Keratinocyte (primary cell): ENCODE results near the gene C8B. TPM values are rescaled to one million over a fixed set of nuclear protein-coding genes. Genes with fewer than 3 reads are reported as not detected.

Source experiments
- DNase-seq: peaks from one replicate; pipeline ENCODE4 v3.0.0-alpha.2; 2011; ENCODE audit warnings: low read depth, missing footprints, low spot score
- FAIRE-seq: peaks from 2 replicates; lab custom pipeline; 2011; peaks lifted over from hg19 to GRCh38; lab: Jason Lieb, UNC
- H2AFZ ChIP-seq: 2 replicates; pipeline ENCODE4 v1.6.0; 2012; ENCODE audit warnings: low read length, control low read depth, inconsistent platforms; ENCODE audit not compliant: control insufficient read depth
- H3K27ac ChIP-seq: 2 replicates; pipeline ENCODE4 v1.5.1; 2011; ENCODE audit warnings: low read length; ENCODE audit not compliant: control insufficient read depth, insufficient read depth
- H3K27me3 ChIP-seq: 3 replicates; pipeline ENCODE4 v1.6.0; 2011; ENCODE audit warnings: low read length; ENCODE audit not compliant: control insufficient read depth, insufficient read depth; ENCODE audit errors: extremely low read depth
- H3K36me3 ChIP-seq, 2 experiments: 2 replicates in 1 of 2; 3 replicates in 1 of 2; pipeline ENCODE4 v1.5.1; 2011; ENCODE audit warnings: low read length in 2 of 2, mild to moderate bottlenecking in 1 of 2; ENCODE audit not compliant: control insufficient read depth in 2 of 2, insufficient read depth in 2 of 2; ENCODE audit errors: extremely low read depth in 1 of 2
- H3K4me1 ChIP-seq: 3 replicates; pipeline ENCODE4 v1.5.1; 2011; ENCODE audit warnings: low read length; ENCODE audit not compliant: control insufficient read depth, insufficient read depth; ENCODE audit errors: extremely low read depth
- H3K4me2 ChIP-seq: 3 replicates; pipeline ENCODE4 v1.6.0; 2011; ENCODE audit warnings: low read depth, low read length; ENCODE audit not compliant: control insufficient read depth, insufficient read depth; ENCODE audit errors: extremely low read depth
- H3K4me3 ChIP-seq, 3 experiments: fragments of 200-600 bp in 1 of 3; sonication (generic) in 1 of 3; 2 replicates in 2 of 3; 3 replicates in 1 of 3; pipeline ENCODE4 v1.5.1; 2011 to 2016; ENCODE audit warnings: low read length in 3 of 3, mild to moderate bottlenecking in 3 of 3, control low read depth in 2 of 3, inconsistent platforms in 1 of 3, low read depth in 1 of 3, mixed read lengths in 1 of 3, mixed run types in 1 of 3, moderate library complexity in 1 of 3; ENCODE audit not compliant: control insufficient read depth in 2 of 3, insufficient read depth in 2 of 3; ENCODE audit errors: extremely low read depth in 1 of 3
- H3K79me2 ChIP-seq: 2 replicates; pipeline ENCODE4 v1.6.0; 2012; ENCODE audit warnings: low read length; ENCODE audit not compliant: control insufficient read depth, insufficient read depth
- H3K9ac ChIP-seq: 3 replicates; pipeline ENCODE4 v1.6.0; 2011; ENCODE audit warnings: low read length; ENCODE audit not compliant: control insufficient read depth, insufficient read depth; ENCODE audit errors: extremely low read depth
- H3K9me1 ChIP-seq: 3 replicates; pipeline ENCODE4 v1.6.0; 2011; ENCODE audit warnings: low read length; ENCODE audit not compliant: control insufficient read depth, insufficient read depth; ENCODE audit errors: extremely low read depth
- H3K9me3 ChIP-seq: 2 replicates; pipeline ENCODE4 v1.5.1; 2012; ENCODE audit warnings: low read depth, low read length; ENCODE audit not compliant: control insufficient read depth
- H4K20me1 ChIP-seq: 3 replicates; pipeline ENCODE4 v1.6.0; 2011; ENCODE audit warnings: low read length; ENCODE audit not compliant: control insufficient read depth, insufficient read depth; ENCODE audit errors: extremely low read depth
- EZH2 ChIP-seq: IDR thresholded peaks from one replicate; pipeline ENCODE4 v1.6.1; 2012; ENCODE audit warnings: inconsistent platforms, mild to moderate bottlenecking, low read length, moderate library complexity
- dilution Hi-C: fragments of 300-500 bp; cut with MboI; formaldehyde crosslinking; loops from one replicate; pipeline ENCODE4 v1.7.0; 2020; ENCODE audit warnings: low sequenced_read_pairs; ENCODE audit not compliant: extremely low pct_ligation_motif_present
- polyA plus RNA-seq, 5 experiments: library from polyadenylated mRNA; depleted of rRNA in 3 of 5; stranded (reverse) in 3 of 5; stranded (forward) in 1 of 5; unstranded in 1 of 5; fragments of >200 nt; gene quantifications; 1 replicate in 1 of 5; 2 replicates in 3 of 5; 3 replicates in 1 of 5; pipeline versions ENCODE4 v1.2.1 to v1.2.3, GENCODE V29; 2011 to 2012; ENCODE audit warnings: missing spikeins in 2 of 5, low read depth in 1 of 5, low replicate concordance in 1 of 5
- TF ChIP-seq, protein P1 (sequence below), 3 experiments: IDR thresholded peaks in 1 of 3; conservative IDR thresholded peaks in 1 of 3; optimal IDR thresholded peaks in 1 of 3; 2 replicates in 2 of 3; 3 replicates in 1 of 3; pipeline versions ENCODE3 to v1.5.1; 2011; ENCODE audit warnings: low read length in 3 of 3, mild to moderate bottlenecking in 3 of 3, moderate library complexity in 2 of 3, control low read depth in 1 of 3, inconsistent platforms in 1 of 3; ENCODE audit not compliant: insufficient read depth in 2 of 3; ENCODE audit errors: extremely low read depth in 1 of 3

Gene C8B
- polyA plus RNA-seq, 1 donor (not counting 4 experiments of a cell fraction or from before 2014, with no cell fraction given): 0.04 TPM

- Histone ChIP-seq H3K27ac (no peak overlapping the region), H3K36me3 (no peaks in the 10 kb centered on the region), H3K79me2 (no peaks in the 10 kb centered on the region), H3K4me3 (no peak overlapping the region), H3K9ac (no peak overlapping the region), H3K4me2 (no peak overlapping the region), H2AFZ (no peak overlapping the region), H4K20me1 (no peaks in the 10 kb centered on the region), H3K27me3 (no peaks in the 10 kb centered on the region), H3K9me3 (no peaks in the 10 kb centered on the region), H3K9me1 (no peaks in the 10 kb centered on the region), H3K4me1 (no peaks in the 10 kb centered on the region)
- dilution Hi-C loops: no loop called here
- TF ChIP-seq, protein P1, sequence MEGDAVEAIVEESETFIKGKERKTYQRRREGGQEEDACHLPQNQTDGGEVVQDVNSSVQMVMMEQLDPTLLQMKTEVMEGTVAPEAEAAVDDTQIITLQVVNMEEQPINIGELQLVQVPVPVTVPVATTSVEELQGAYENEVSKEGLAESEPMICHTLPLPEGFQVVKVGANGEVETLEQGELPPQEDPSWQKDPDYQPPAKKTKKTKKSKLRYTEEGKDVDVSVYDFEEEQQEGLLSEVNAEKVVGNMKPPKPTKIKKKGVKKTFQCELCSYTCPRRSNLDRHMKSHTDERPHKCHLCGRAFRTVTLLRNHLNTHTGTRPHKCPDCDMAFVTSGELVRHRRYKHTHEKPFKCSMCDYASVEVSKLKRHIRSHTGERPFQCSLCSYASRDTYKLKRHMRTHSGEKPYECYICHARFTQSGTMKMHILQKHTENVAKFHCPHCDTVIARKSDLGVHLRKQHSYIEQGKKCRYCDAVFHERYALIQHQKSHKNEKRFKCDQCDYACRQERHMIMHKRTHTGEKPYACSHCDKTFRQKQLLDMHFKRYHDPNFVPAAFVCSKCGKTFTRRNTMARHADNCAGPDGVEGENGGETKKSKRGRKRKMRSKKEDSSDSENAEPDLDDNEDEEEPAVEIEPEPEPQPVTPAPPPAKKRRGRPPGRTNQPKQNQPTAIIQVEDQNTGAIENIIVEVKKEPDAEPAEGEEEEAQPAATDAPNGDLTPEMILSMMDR (optimal IDR thresholded peaks at IDR 0.05 in 1 of 3, IDR thresholded peaks at IDR 0.05 in 1 of 3, conservative IDR thresholded peaks at IDR 0.05 in 1 of 3; ENCODE audit: extremely low read depth in 1 of 3, insufficient read depth in 2 of 3, low read length in 3 of 3): no peak
- TF ChIP-seq EZH2: no peak
- DNase-seq (no peak), FAIRE-seq (no peak)
Measured at GRCh38 chr1:56922070-56922469, 43.7 kb downstream of the C8B start.

- Histone ChIP-seq H3K4me3 (no peak overlapping the region), H3K9me3 (no peaks in the 10 kb centered on the region), H3K27ac (no peak overlapping the region), H3K9ac (no peak overlapping the region), H3K79me2 (no peaks in the 10 kb centered on the region), H3K4me1 (no peaks in the 10 kb centered on the region), H3K27me3 (no peaks in the 10 kb centered on the region), H3K4me2 (no peak overlapping the region), H2AFZ (no peak overlapping the region), H4K20me1 (no peaks in the 10 kb centered on the region), H3K9me1 (no peaks in the 10 kb centered on the region), H3K36me3 (no peaks in the 10 kb centered on the region)
- FAIRE-seq (no peak), DNase-seq (no peak)
- TF ChIP-seq, protein P1 (optimal IDR thresholded peaks at IDR 0.05 in 1 of 3, IDR thresholded peaks at IDR 0.05 in 1 of 3, conservative IDR thresholded peaks at IDR 0.05 in 1 of 3; ENCODE audit: extremely low read depth in 1 of 3, insufficient read depth in 2 of 3, low read length in 3 of 3): no peak
- TF ChIP-seq EZH2: no peak
- dilution Hi-C loops: no loop called here
Measured at GRCh38 chr1:56921479-56921878, 44.3 kb downstream of the C8B start.
